ENCODE results near the gene MTMR8.
"Not testable (repeated sequence)": the region's sequence is repeated elsewhere in the genome, so short reads cannot be mapped to it uniquely, and the experiment has no call there.

MTMR8 gene

DNA sequence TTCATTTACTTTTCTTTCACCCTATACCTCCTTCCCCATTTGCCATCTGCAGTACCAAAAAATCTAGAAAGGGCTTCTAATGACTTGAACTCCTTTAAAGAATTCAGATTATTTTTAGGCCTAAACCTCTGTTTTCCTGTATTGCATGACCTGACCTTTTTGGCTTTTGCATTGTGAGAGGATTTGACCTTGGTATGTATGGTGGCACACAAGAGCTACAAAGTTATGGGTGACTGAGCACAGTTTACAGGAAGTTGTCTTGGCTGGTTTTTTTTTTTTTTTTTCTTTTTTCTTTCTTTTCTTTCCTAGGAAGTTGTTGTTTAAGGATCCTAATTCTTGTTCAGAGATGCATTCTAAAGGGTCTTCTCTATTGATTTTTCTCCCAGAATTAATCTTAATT is 32.0 kb upstream of the MTMR8 start:
- ChIA-PET CTCF (no interaction called here), POLR2A (no interaction called here)
- DNase-seq (ENCODE audit: extremely low spot score): no peak
- TF ChIP-seq SUZ12 (IDR thresholded peaks at IDR 0.05) (no peak), ARNT (IDR thresholded peaks at IDR 0.05) (no peak), ZNF384 (IDR thresholded peaks at IDR 0.05) (no peak)

DNA sequence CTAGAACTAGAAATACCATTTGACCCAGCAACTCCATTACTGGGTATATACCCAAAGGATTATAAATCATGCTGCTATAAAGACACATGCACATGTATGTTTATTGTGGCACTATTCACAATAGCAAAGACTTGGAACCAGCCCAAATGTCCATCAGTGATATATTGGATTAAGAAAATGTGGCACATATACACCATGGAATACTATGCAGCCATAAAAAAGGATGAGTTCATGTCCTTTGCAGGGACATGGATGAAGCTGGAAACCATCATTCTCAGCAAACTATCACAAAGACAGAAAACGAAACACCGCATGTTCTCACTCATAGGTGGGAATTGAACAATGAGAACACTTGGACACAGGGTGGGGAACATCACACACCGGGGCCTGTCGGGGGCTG is 14.5 kb upstream of the MTMR8 start:
- CTCF ChIA-PET; DNase-seq (ENCODE audit: extremely low spot score); POLR2A ChIA-PET: not testable (repeated sequence)

DNA sequence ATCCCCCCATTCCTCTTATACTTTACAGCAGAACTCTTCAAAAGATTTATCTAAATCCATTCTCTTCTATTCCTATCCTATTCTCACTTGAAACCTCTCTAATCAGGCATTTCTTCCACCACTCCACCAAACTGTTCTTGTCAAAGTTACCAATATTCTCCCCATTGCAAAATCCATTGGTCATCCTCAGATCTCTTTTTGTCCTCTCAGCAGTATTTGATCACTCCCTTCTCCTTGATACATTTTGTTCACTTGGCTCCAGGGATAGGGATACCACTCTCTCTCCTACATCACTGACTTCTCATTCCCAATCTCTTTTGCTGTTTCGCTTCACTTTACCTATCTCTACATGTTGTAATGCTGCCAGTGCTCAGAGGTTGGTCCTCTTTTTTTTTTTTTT is 2.8 kb upstream of the MTMR8 start:
- TF ChIP-seq FOXM1 (IDR thresholded peaks at IDR 0.05; ENCODE audit: borderline replicate concordance) (no peak), LEF1 (IDR thresholded peaks at IDR 0.05; ENCODE audit: borderline replicate concordance) (no peak)
- ChIA-PET CTCF (no interaction called here), POLR2A (no interaction called here)
- DNase-seq (ENCODE audit: extremely low spot score): no peak

DNA sequence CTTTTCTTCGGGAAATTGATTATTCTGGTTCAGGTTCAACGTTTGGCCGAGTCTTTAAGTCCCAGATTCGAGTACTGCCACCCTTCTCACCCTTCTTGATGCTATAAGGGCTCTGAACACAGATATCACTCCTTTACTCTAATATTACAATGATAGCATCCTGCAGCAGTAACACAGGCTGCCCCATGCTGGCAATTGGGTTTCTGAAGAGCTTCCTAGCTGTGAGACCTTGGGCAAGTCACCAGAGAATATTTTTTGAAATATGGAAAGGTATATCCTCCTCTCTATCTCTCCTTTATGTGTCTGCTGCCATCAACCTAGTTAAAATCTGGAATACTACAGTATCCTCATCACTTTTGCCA is 297 bp upstream of the MTMR8 start:
- DNase-seq (ENCODE audit: extremely low spot score): no peak
- TF ChIP-seq HDGF (IDR thresholded peaks at IDR 0.05; ENCODE audit: borderline replicate concordance): no peak
- TF ChIP-seq FOXA1 (IDR thresholded peaks at IDR 0.05): no peak
- TF ChIP-seq SP1 (IDR thresholded peaks at IDR 0.05): no peak
- no peak for TF ChIP-seq L3MBTL2 (conservative IDR thresholded peaks at IDR 0.05)
- TF ChIP-seq LEF1 (IDR thresholded peaks at IDR 0.05; ENCODE audit: borderline replicate concordance): no peak
- no peak for TF ChIP-seq ARNT (IDR thresholded peaks at IDR 0.05)
- TF ChIP-seq FOXM1 (IDR thresholded peaks at IDR 0.05; ENCODE audit: borderline replicate concordance): no peak
- no peak for TF ChIP-seq SUZ12 (IDR thresholded peaks at IDR 0.05)
- TF ChIP-seq, protein P1, sequence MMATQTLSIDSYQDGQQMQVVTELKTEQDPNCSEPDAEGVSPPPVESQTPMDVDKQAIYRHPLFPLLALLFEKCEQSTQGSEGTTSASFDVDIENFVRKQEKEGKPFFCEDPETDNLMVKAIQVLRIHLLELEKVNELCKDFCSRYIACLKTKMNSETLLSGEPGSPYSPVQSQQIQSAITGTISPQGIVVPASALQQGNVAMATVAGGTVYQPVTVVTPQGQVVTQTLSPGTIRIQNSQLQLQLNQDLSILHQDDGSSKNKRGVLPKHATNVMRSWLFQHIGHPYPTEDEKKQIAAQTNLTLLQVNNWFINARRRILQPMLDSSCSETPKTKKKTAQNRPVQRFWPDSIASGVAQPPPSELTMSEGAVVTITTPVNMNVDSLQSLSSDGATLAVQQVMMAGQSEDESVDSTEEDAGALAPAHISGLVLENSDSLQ (IDR thresholded peaks at IDR 0.05): no peak
- no peak for TF ChIP-seq ELF4 (IDR thresholded peaks at IDR 0.05)
- TF ChIP-seq BHLHE40 (IDR thresholded peaks at IDR 0.05; ENCODE audit: borderline replicate concordance): no peak
- no peak for TF ChIP-seq NFRKB (IDR thresholded peaks at IDR 0.05)
- TF ChIP-seq FOXK2 (IDR thresholded peaks at IDR 0.05): no peak
- TF ChIP-seq ZNF384 (IDR thresholded peaks at IDR 0.05): no peak
- no peak for TF ChIP-seq TARDBP (IDR thresholded peaks at IDR 0.05)
- TF ChIP-seq CTBP1 (IDR thresholded peaks at IDR 0.05; ENCODE audit: borderline replicate concordance): no peak
- ChIA-PET POLR2A (no interaction called here), CTCF (interaction anchor here (0.6 kb wide), 1 partner anchor 27 kb away, joined by 3 read pairs; no protein-coding TSS in a partner anchor)

DNA sequence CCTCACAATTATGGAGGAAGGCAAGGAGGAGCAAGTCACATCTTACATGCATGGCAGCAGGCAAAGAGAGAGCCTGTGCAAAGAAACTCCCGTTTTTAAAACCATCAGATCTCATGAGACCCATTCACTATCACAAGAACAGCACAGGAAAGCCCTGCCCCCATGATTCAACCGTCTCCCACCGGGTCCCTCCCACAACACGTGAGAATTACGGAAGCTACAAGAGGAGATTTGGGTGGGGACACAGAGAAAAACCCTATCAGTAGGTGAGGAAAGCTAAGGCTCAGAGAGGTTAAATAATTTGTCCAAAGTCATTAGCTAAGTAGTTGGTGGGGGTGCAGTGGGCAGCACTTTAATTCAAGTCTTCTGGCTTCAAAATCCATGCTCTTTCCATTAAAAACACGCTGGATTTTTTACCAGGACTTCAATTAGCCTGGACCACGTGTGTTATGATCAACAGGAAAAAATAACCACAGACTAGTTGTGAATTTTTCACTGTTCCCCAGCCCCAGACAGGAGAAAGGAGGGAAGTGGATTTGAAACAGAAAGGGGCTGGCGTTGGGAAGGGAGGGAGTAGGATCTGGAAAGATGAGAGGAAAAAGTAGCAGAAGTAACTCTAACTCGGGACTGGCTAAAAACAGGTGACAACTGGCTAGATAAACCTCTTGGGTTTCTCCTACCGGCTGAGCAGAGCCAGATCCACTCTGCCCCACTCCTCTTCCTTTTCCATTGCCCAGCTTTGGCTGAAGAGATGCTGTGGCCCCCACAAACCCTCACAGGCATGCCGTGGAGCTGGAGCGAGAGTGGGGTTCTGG is 986 bp downstream of the MTMR8 start:
- no peak for TF ChIP-seq HDGF (IDR thresholded peaks at IDR 0.05; ENCODE audit: borderline replicate concordance)
- no peak for TF ChIP-seq FOXA1 (IDR thresholded peaks at IDR 0.05)
- peak; percentile 40 for TF ChIP-seq L3MBTL2 (conservative IDR thresholded peaks at IDR 0.05)
- no peak for TF ChIP-seq CTBP1 (IDR thresholded peaks at IDR 0.05; ENCODE audit: borderline replicate concordance)
- CTCF ChIA-PET: interaction anchor here (0.6 kb wide), 1 partner anchor 712 kb away, joined by 6 read pairs; no protein-coding TSS in a partner anchor
- POLR2A ChIA-PET: no interaction called here
- no peak for DNase-seq (ENCODE audit: extremely low spot score)

DNA sequence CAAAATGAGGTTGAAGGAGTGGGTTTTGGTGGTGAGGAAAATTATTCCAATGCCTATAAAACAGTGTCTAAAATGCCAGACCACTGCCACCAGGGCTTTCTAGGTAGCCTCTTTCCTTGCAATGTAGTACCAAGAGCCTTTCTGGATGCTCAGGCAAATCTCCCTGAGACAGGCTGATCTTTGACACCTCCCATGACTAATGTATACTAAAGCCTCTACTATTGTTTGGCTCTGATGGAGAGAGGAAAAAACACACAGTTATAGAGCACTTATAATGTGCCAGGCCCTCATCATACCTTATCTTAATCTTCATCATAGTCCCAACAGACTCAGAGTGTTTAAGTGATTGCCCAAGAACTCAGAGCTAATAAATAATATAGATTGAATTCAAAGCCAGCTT is 5.8 kb downstream of the MTMR8 start:
- POLR2A ChIA-PET: no interaction called here
- DNase-seq (ENCODE audit: extremely low spot score): no peak
- TF ChIP-seq BHLHE40 (IDR thresholded peaks at IDR 0.05; ENCODE audit: borderline replicate concordance): no peak
- TF ChIP-seq FOXA1 (IDR thresholded peaks at IDR 0.05): no peak
- TF ChIP-seq SP1 (IDR thresholded peaks at IDR 0.05): no peak
- no peak for TF ChIP-seq ARNT (IDR thresholded peaks at IDR 0.05)
- no peak for TF ChIP-seq LEF1 (IDR thresholded peaks at IDR 0.05; ENCODE audit: borderline replicate concordance)
- TF ChIP-seq NFRKB (IDR thresholded peaks at IDR 0.05): no peak
- CTCF ChIA-PET: no interaction called here

DNA sequence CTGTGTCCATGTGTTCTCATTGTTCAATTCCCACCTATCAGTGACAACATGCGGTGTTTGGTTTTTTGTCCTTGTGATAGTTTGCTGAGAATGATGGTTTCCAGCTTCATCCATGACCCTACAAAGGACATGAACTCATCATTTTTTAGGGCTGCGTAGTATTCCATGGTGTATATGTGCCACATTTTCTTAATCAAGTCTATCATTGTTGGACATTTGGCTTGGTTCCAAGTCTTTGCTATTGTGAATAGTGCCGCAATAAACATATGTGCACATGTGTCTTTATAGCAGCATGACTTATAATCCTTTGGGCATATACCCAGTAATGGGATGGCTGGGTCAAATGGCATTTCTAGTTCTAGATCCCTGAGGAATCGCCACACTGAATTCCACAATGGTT is 14.5 kb downstream of the MTMR8 start:
- POLR2A ChIA-PET; CTCF ChIA-PET; DNase-seq (ENCODE audit: extremely low spot score): not testable (repeated sequence)

DNA sequence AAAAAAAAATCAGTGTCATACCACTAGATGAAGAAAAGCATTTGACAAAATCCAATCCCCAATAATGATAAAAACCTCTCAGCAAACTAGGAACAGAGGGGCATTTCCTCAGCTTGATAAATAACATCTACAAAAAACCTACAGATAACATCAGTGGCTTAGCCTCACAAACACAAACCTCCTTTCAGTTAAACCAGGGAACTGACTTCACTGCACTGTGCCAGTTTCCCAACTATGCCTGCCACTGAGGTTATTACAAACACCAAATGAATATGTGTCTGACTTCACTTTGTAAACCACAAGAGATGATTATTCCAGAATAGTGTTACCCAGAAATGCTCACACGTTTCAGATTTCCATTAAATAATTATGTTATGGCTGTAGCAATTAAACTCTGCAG is 15.3 kb downstream of the MTMR8 start:
- ChIA-PET POLR2A (no interaction called here), CTCF (no interaction called here)
- no peak for DNase-seq (ENCODE audit: extremely low spot score)
- TF ChIP-seq BHLHE40 (IDR thresholded peaks at IDR 0.05; ENCODE audit: borderline replicate concordance) (no peak), NFRKB (IDR thresholded peaks at IDR 0.05) (no peak), ELF4 (IDR thresholded peaks at IDR 0.05) (no peak), LEF1 (IDR thresholded peaks at IDR 0.05; ENCODE audit: borderline replicate concordance) (no peak), CTBP1 (IDR thresholded peaks at IDR 0.05; ENCODE audit: borderline replicate concordance) (no peak), SP1 (IDR thresholded peaks at IDR 0.05) (no peak), HDGF (IDR thresholded peaks at IDR 0.05; ENCODE audit: borderline replicate concordance) (no peak), FOXK2 (IDR thresholded peaks at IDR 0.05) (no peak), FOXA1 (IDR thresholded peaks at IDR 0.05) (no peak), L3MBTL2 (conservative IDR thresholded peaks at IDR 0.05) (no peak), ZNF384 (IDR thresholded peaks at IDR 0.05) (no peak), ARNT (IDR thresholded peaks at IDR 0.05) (no peak), FOXM1 (IDR thresholded peaks at IDR 0.05; ENCODE audit: borderline replicate concordance) (no peak)
- TF ChIP-seq, protein P1 (IDR thresholded peaks at IDR 0.05): no peak
